ENCODE measurements around the gene TMEM240.

DNA sequence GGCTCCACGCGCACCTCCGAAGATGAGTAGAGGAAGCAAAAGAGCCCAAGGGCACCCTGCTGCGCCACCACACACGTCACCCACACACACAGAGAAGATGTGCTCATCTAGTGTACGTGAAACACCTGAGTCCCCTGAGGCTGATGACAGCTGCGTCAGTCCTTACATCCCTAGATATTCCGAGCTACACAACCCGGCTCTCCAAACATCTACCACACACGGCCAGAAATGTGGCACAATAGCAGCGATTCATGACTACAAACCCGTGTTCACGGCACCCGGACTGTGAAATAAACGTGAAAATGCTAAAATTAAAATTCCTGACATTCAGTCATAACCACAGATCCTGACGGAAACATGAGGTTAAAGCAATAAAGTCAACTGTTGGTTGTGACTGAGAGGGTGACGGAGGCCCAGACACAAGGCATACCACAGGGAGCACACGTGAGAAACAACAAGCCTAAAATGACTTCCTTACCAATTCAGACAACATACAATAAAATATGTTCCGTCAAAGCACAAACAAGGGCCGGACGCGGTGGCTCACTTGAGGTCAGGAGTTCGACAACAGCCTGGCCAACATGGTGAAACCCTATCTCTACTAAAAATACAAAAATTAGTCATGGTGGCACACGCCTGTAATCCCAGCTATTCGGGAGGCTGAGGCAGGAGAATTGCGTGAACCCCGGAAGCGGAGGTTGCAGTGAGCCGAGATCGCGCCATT is 26.9 kb upstream of the TMEM240 start:
- TF ChIP-seq, protein P1, sequence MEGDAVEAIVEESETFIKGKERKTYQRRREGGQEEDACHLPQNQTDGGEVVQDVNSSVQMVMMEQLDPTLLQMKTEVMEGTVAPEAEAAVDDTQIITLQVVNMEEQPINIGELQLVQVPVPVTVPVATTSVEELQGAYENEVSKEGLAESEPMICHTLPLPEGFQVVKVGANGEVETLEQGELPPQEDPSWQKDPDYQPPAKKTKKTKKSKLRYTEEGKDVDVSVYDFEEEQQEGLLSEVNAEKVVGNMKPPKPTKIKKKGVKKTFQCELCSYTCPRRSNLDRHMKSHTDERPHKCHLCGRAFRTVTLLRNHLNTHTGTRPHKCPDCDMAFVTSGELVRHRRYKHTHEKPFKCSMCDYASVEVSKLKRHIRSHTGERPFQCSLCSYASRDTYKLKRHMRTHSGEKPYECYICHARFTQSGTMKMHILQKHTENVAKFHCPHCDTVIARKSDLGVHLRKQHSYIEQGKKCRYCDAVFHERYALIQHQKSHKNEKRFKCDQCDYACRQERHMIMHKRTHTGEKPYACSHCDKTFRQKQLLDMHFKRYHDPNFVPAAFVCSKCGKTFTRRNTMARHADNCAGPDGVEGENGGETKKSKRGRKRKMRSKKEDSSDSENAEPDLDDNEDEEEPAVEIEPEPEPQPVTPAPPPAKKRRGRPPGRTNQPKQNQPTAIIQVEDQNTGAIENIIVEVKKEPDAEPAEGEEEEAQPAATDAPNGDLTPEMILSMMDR (IDR thresholded peaks at IDR 0.05), result no peak
- TF ChIP-seq POLR2AphosphoS5 (IDR thresholded peaks at IDR 0.05), result no peak
